Measurements from ENCODE around the gene ST6GALNAC6. TPM values are rescaled to one million over a fixed set of nuclear protein-coding genes. Genes with fewer than 3 reads are reported as not detected.

The ST6GALNAC6 gene
- total RNA-seq, 2 experiments from 2014 or later: 93.1 to 97.5 TPM

- H3K4me3 Mint-ChIP-seq: no peak overlapping the region
- no peaks in the 10 kb centered on the region for H3K27me3 Mint-ChIP-seq
- DNase-seq: no peak
- H3K4me1 ChIP-seq (ENCODE audit: insufficient read depth, low read length): peaks cover 9% of the 10 kb centered on the region
- no peak overlapping the region for H3K27ac Mint-ChIP-seq
- no peak for ATAC-seq (ENCODE audit: poor library complexity)
- intact Hi-C loops (cut with DNase I, micrococcal nuclease): loop anchor here in 1 of 2 experiments (5.0 kb wide), 1 partner anchor 35 kb away; no protein-coding TSS in a partner anchor
- peaks cover 5% of the 10 kb centered on the region for H3K36me3 Mint-ChIP-seq (ENCODE audit: low read depth)
- H3K4me3 ChIP-seq (ENCODE audit: low read length): no peak overlapping the region
- ChIA-PET POLR2A (no interaction called here), CTCF (no interaction called here)
- no peaks in the 10 kb centered on the region for H3K4me1 Mint-ChIP-seq (ENCODE audit: low read depth)
- no peak for TF ChIP-seq CTCF (IDR thresholded peaks at IDR 0.05)
- H3K36me3 ChIP-seq (ENCODE audit: insufficient read depth, low read length): no peaks in the 10 kb centered on the region
- H3K9me3 ChIP-seq (ENCODE audit: control insufficient read depth in 1 of 2, insufficient read depth in 1 of 2, low read length in 2 of 2): no peaks in the 10 kb centered on the region
- peaks cover 5 to 6% of the 10 kb centered on the region in 2 experiments for H3K27me3 ChIP-seq (ENCODE audit: control insufficient read depth in 1 of 2, insufficient read depth in 2 of 2, low read length in 2 of 2)
- no peaks in the 10 kb centered on the region for H3K9me3 Mint-ChIP-seq
- H3K27ac ChIP-seq (ENCODE audit: low read depth in 1 of 2, low read length in 2 of 2): no peak overlapping the region
These were observed 22.4 kb downstream of the ST6GALNAC6 start for GRCh38 chr9:127876764-127877562.

GRCh38 chr9:127876026-127876763 is 23.2 kb downstream of the ST6GALNAC6 start:
- Histone ChIP-seq H3K27me3 (ENCODE audit: control insufficient read depth in 1 of 2, insufficient read depth in 2 of 2, low read length in 2 of 2) (peaks cover 5 to 6% of the 10 kb centered on the region in 2 experiments), H3K27ac (ENCODE audit: low read depth in 1 of 2, low read length in 2 of 2) (no peak overlapping the region), H3K36me3 (ENCODE audit: insufficient read depth, low read length) (no peaks in the 10 kb centered on the region), H3K4me1 (ENCODE audit: insufficient read depth, low read length) (peaks cover 9% of the 10 kb centered on the region), H3K9me3 (ENCODE audit: control insufficient read depth in 1 of 2, insufficient read depth in 1 of 2, low read length in 2 of 2) (no peaks in the 10 kb centered on the region), H3K4me3 (ENCODE audit: low read length) (no peak overlapping the region)
- no peaks in the 10 kb centered on the region for H3K27me3 Mint-ChIP-seq
- POLR2A ChIA-PET: no interaction called here
- ATAC-seq (ENCODE audit: poor library complexity) (no peak), DNase-seq (no peak)
- intact Hi-C loops (cut with DNase I, micrococcal nuclease): loop anchor here in 1 of 2 experiments (5.0 kb wide), 1 partner anchor 36 kb away; no protein-coding TSS in a partner anchor
- no peaks in the 10 kb centered on the region for H3K4me1 Mint-ChIP-seq (ENCODE audit: low read depth)
- no peak overlapping the region for H3K27ac Mint-ChIP-seq
- no peak for TF ChIP-seq CTCF (IDR thresholded peaks at IDR 0.05)
- no peak overlapping the region for H3K4me3 Mint-ChIP-seq
- peaks cover 5% of the 10 kb centered on the region for H3K36me3 Mint-ChIP-seq (ENCODE audit: low read depth)
- CTCF ChIA-PET: no interaction called here
- H3K9me3 Mint-ChIP-seq: no peaks in the 10 kb centered on the region

GRCh38 chr9:127875306-127875966 is 24.0 kb downstream of the ST6GALNAC6 start:
- H3K27me3 Mint-ChIP-seq: no peaks in the 10 kb centered on the region
- H3K4me3 Mint-ChIP-seq: no peak overlapping the region
- no peak overlapping the region for H3K27ac Mint-ChIP-seq
- H3K27me3 ChIP-seq (ENCODE audit: control insufficient read depth in 1 of 2, insufficient read depth in 2 of 2, low read length in 2 of 2): peaks cover 5 to 6% of the 10 kb centered on the region in 2 experiments
- H3K4me1 ChIP-seq (ENCODE audit: insufficient read depth, low read length): peaks cover 9% of the 10 kb centered on the region
- TF ChIP-seq CTCF (IDR thresholded peaks at IDR 0.05): no peak
- H3K36me3 ChIP-seq (ENCODE audit: insufficient read depth, low read length): no peaks in the 10 kb centered on the region
- H3K36me3 Mint-ChIP-seq (ENCODE audit: low read depth): peaks cover 5% of the 10 kb centered on the region
- no peak for ATAC-seq (ENCODE audit: poor library complexity)
- CTCF ChIA-PET: no interaction called here
- H3K4me3 ChIP-seq (ENCODE audit: low read length): no peak overlapping the region
- intact Hi-C loops (cut with DNase I, micrococcal nuclease): loop anchor here in 1 of 2 experiments (5.0 kb wide), 1 partner anchor 37 kb away; no protein-coding TSS in a partner anchor
- H3K9me3 Mint-ChIP-seq: no peaks in the 10 kb centered on the region
- H3K27ac ChIP-seq (ENCODE audit: low read depth in 1 of 2, low read length in 2 of 2): no peak overlapping the region
- no peaks in the 10 kb centered on the region for H3K4me1 Mint-ChIP-seq (ENCODE audit: low read depth)
- H3K9me3 ChIP-seq (ENCODE audit: control insufficient read depth in 1 of 2, insufficient read depth in 1 of 2, low read length in 2 of 2): no peaks in the 10 kb centered on the region
- POLR2A ChIA-PET: no interaction called here
- DNase-seq: no peak

All from CD4-positive, alpha-beta T cell (primary cell).